Activated CD4-positive, CD25-positive, alpha-beta regulatory T cell (primary cell): ENCODE measurements around the gene GPR143.
"Not testable (repeated sequence)": the region's sequence is repeated elsewhere in the genome, so short reads cannot be mapped to it uniquely, and the experiment has no call there.

Experiments used
- DNase-seq, 4 experiments: peaks; one replicate each; lab custom pipeline; 2025; lab: John Stamatoyannopoulos, UW

GPR143 gene

GRCh38 chrX:9768321-9768839 is 2.7 kb upstream of the GPR143 start:
- not testable (repeated sequence) for DNase-seq

GRCh38 chrX:9767375-9767774 is 1.7 kb upstream of the GPR143 start:
- DNase-seq: no peak

DNA sequence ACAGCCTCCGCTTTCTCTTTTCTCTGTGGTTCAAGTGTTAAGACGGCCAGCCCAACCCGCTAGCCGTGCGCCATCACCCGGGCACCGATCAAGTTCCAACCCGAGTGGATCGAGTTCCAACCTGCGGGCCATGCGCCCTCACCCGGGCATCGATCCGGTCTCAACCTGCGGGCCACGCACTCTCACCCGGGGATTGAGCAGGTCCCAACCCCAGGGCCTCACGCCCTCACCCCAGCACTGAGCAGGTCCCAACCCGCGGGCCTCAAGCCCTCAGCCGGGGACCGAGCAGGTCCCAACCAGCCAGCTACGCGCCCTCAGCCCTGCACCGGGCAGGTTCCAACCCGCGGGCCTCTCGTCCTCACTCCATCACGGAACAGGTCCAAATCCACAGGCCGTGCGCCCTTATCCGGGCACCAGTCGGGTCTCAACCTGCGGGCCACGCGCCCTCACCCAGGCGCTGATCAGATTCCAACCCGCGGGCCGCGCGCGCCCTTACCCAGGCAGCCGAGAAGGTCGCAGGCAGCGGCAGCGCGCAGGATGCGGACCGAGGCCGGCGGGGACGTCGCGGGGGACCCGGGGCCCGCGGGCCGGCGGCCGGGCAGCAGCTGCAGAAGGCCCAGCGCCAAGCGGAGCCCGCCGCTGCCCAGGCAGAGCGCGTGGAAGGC is 443 bp downstream of the GPR143 start:
- DNase-seq: no peak

DNA sequence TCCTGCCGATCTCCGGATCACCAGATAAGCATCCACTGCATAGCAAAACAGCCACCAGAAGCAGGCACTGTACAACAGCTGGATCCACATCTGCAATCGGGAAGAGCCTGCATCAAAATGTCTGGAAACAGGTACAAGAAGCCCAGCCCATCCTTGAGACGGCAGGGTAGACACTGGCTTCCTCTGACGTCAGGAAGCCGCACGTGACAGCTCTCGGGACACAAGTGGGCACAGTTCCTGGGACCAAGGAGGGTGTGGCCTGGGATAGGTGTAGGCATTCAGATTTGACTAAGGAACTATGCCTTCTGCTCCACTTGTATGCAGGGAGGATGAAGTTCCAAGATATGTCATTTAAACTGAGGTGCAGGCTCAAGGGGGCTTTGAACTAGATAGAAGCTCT is 6.3 kb downstream of the GPR143 start:
- DNase-seq: no peak

DNA sequence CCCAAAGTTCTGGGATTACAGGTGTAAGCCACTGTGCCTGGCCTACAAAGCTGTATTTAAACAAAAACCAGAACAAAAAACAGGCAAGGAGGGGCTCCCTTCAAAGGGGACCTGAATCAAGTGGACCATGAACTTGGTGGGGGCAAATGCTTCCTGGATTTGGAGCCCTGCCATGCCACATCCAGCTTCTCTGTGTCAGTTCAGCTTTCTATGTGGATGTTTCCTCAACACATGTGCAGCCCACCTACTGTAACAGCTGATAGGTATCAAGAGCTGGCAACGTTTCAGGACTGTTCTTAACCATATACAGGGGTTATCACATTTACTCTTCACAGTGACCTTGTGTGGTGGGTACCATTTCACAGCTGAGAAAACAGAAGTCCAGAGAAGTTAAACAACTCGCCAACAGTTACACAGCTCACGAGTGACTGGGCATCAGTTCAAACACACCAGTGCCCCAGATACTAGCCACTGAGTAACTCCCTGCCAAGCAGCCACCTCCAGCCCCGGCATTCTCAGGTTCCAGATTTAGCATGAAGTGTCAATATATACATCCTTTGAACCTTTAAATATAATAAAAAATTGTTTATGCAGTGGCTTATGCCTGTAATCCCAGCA is 7.5 kb downstream of the GPR143 start:
- no peak for DNase-seq

DNA sequence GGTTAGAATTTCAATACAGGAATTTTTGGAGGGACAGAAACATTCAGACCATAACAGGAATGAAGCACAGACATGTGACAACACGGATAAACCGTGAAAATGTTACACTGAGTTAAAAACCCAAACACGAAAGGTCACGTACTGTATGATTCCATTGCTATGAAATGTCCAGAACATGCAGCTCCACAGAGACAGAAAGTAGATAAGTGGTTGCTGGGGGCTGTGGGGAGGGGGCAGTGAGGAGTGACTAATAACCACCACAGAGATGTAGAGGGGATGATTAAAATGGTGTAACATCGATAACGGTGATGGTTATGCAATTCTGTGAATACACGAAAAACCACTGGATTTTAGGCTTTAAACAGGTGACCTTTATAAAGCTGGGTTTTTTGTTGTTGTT is 8.3 kb downstream of the GPR143 start:
- DNase-seq: no peak

GRCh38 chrX:9749146-9749692 is 16.4 kb downstream of the GPR143 start:
- no peak for DNase-seq

DNA sequence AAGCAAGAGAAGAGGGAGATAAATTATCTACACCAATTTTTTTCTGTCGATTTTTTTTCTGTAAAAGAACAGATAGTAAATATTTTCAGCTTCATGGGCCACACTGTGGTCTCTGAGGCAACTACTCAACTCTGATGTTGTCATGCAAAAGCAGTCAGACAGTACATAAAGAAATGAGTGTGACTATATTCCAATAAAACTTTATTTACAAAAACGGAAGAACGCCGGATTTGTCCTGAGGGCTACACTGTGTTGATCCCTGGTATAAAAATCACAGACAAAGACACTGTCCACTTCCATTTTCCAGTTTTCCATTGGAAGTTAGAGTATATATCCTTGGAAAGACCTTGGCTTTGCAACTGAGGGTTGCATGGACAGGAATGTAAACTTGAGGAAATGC is 18.0 kb downstream of the GPR143 start:
- DNase-seq: no peak

GRCh38 chrX:9746148-9746888 is 19.3 kb downstream of the GPR143 start:
- no peak for DNase-seq

DNA sequence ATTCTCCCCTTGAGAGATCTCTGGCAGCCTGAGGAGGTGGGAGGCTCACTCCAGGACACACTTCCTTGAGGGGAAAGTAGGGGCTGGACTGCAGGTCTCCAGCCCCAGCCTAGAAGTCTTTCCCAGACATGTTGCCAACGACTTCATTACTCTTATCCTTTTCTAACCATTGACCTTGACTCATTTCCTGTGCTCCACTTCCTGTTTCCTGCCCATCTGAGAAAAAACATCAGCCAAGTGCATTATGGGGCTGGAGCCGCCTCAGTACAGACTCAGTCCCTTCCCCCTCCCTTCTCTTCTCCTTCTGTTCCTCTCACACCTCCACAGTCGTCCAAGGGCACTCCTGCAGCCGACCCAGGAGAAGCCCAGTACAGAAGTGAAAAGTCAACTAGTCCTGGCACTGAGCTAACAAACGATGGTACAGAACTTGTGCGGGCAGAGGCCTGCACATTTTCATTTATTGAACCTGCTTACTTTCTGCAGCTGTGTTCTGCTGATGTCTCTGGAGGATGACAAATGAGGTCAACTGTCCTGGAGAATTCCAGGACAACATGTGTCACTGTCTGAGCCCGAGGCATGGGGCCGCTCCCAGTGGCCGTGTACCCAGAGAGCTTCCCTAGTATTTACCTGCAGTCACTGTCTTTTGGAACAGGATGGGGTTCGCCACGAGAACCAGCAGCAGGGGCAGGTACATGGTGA is 20.1 kb downstream of the GPR143 start:
- DNase-seq: no peak

DNA sequence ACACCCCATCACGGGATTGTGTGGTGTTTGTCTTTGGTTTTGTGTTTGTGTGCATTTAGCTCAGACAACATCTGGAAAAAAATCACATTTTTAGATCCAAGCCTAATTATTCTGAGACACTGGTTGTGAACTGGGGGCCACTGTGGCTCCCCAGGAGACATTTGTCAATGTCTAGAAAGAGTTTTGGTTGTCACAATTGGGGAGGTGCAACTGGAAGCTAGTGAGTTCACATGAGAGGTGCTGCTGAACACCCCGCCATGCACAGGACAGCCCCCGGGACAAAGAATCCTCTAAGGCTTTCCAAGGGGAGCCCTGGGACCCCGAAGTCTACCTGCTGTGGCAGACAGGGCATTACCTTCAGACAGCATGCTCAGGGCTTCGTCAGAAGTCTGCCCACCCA is 26.5 kb downstream of the GPR143 start:
- DNase-seq: no peak

DNA sequence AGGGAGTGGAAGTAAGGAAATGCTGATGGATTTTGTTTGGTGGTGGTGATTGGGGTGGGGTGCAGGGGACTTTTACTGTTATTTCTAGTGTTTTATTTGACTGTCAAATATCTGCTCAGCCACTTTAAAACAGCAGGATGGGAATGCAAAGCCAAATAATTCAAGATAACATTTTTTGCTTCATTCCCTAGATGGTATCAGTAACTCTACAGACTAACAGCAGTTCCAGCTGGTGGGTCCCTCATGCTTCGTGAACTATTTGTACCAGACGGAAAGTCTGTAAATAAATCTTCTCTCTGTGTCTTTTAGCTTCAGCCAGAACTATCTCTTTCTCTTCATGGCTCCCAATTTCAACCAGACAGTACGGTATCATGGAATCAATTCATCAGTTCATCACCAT is 27.5 kb downstream of the GPR143 start:
- DNase-seq: no peak

- DNase-seq: no peak
Measured at GRCh38 chrX:9737363-9737762, 28.3 kb downstream of the GPR143 start.

DNA sequence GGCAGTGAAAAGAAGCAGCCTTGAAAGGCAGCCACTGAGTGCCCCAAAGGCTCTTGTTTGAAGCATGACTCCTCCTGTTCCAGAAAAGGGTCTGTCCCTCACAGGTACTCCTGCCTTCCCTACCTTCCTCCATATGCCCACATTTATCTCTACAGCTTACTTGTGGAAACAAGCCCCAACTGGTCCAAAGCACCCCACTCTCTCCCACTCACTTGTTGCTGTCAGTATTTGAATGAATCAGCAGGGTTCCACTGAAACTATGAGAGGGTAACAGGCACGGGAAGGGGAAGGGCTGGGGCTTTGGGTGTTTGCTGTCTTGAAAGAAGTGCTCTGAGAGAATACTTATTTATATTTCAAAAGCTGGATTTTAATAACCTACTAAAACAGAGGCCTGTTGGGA is 34.9 kb downstream of the GPR143 start:
- DNase-seq: no peak

DNA sequence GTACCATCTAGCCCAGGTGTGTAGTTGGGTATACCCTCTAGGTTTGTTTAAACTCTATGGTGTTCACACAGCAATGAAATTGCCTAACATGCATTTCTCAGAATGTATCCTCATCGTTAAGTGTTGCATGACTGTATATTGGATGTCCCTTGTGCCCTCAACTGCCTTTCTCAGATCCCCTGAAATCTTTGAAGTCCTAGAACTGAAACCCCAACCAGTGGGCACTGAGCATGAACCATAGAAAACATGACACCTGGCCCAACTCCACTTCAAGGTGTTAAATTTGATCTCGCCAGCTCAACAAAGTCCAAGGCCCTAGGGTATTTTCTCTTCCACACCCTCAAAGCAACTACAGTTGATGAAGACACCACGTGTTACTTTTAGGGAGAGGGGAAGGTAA is 35.6 kb downstream of the GPR143 start:
- DNase-seq: no peak

DNA sequence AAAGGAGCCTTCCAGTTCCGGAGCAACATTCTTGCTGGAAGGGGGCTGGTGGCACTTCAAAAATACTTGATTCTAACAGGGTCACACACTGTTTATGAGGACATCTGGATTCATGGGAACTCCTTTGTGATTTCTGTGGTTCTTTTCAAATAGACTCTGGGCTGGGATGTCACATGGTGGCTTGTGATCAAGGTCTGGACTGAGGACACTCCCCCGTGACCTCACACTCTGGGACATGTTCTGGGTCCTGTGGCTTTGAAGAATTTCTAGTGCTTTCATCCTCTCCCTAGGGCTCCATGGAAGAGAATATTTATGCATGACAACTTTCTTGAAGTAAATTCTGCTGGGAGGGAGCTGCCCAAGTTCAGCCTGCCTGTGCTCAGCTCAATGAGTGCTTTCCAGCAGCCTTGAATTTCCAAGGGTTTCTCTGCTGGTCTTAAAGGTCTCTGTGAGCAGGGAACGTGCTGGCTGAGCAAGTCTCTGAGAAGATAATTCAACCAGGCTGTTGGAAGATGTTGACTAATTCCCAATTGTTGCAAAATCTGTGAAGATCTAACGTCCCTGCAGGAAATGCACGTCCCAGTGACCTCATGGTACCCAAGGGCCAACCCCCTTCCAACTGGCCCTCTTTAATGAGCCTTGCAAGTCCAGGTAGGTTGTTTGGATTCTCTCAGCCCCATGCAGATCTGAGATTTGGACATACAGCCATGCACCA is 36.3 kb downstream of the GPR143 start:
- DNase-seq: no peak

GRCh38 chrX:9728261-9728660 is 37.4 kb downstream of the GPR143 start:
- DNase-seq: no peak

DNA sequence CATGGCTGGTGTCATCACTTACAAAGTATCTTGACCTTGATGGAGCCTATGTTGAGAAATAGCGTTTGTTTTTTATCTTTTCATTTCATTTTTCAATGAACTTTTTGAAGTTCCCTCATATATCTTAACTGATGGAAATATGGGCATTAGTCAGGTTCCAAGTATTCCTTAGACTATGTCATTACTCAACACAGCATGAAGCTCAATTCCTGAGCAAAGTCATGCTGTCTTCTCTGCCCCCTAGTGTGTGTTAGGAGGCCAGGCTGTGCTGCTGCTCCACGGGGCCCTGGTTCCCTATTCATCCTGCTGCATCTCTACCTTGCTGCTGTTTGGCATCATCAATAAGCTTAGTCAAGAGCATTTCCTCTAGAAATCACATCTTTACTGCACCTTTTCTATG is 40.9 kb downstream of the GPR143 start:
- DNase-seq: no peak

DNA sequence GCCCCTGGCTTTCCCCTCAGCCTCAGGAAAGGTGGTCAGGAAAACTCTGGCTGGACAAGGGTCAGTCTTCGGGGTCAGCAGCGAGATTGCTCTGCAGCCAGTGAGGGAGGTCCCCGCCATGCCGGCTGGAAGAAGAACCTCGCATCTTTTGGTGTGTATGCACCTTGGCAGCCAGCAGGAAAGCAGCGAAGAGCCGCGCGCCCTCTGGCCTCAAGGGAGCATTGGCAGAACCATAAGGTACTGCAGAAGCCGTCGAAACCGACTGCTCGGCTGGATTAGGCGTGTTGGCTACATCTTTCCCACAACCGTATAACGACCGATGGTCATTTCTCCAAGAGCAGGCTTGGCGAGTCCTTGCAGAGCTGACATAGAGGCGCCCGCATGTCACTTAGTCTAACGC is 48.3 kb downstream of the GPR143 start:
- no peak for DNase-seq

GRCh38 chrX:9710332-9710731 is 55.3 kb downstream of the GPR143 start:
- no peak for DNase-seq

DNA sequence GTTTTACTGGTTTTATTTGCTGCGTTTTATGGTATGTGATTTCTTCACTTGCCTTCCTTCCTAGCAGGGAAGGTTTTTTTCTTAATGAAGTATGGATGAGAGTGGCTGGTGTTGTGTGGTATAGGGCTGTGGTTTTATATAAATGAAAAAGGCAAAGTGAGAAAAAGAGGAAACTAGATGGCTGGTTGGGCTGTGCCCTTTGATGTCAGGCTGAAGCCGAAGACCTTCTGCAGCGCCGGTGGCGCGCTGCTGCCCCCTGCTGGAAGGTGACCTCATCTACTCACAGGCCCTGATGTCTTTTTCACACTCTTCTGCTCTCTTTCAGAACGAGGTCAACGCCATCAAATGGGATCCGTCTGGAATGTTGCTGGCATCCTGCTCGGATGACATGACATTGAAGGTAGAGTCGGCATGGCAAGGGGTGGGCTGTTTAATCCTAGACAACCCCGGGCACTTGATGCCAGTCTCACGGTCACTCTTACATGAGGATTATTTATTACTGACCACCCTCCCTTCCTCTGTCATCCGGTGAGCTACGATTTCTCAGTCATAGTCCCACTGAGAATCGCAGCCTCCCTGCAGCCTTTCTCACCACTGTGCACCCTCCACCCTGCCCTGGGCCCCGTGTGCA is 56.6 kb downstream of the GPR143 start:
- peak; percentile 48 to 63 (median 56) for DNase-seq
